ENCODE measurements around the gene RPL37A.

Gene RPL37A

GRCh38 chr2:216491793-216492596 is 6.6 kb upstream of the RPL37A start:
- DNase-seq, result no peak

GRCh38 chr2:216492597-216493333 is 5.9 kb upstream of the RPL37A start:
- DNase-seq, result no peak

DNA sequence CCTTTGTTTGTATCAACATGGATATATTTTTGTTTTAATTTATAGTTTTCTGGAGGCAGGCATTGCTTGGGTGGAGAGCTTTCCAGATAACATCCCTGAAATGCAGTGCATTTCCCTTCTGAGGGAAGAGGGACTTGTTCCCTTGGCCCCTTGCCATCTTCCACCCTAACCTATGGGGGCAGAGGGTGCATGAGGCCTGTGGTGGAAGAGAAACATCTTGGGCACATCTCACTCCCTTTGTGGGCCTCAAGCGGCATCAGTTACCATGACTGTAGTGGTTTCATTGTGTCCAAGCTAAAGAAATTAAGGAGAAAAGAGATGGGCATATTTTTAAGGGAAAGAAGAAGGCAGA is 5.3 kb upstream of the RPL37A start:
- no peak for DNase-seq

DNA sequence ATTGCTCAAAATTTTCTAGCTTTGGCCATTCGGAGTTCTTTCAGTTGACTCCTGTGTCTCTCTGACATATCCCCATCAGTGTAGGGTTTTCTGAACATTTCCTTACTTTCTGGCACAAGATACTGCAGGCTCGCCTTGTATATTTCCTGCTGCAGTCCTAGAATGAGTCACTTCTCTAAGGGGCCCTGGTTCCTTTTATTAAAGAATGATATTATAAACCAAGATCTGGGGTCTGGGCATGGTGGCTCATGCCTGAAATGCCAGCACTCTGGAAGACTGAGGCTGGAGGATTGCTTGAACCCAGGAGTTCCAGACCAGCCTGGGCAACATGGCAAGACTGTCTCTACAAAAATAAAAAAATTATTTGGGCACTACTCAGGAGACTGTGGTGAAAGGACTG is 3.0 kb upstream of the RPL37A start:
- no peak for DNase-seq

DNA sequence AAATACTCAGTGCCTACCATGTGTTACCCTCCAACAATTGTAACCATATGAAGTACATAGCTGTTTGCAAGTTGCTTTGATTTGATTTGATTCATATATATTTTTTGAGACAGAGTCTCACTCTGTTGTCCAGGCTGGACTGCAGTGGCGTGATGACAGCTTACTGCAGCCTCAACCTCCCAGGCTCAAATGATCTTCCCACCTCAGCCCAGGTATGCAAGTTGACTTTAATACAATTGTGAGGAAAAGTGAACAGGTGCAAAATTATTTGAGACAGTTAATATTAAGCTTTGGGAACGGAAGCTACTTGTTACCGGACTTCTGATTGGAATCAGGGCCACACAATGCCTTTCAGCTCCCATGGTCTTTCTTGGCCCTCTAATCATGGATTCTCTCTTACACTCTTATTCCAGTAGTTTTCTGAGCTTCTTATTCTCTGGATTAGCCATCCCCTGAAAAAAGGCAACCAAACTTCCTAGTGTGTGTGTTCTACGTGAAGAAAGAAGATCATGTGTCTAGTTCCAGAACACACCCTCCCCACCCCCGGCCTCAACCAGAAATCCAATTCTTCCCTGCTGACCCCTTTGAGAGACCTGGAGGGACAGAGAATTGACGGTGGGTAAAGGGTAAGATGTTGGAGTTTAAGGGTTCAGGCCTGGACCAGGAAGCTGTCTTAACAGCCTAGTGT is 1.1 kb upstream of the RPL37A start:
- DNase-seq, result no peak

GRCh38 chr2:216498070-216498378 is 620 bp upstream of the RPL37A start:
- no peak for DNase-seq

DNA sequence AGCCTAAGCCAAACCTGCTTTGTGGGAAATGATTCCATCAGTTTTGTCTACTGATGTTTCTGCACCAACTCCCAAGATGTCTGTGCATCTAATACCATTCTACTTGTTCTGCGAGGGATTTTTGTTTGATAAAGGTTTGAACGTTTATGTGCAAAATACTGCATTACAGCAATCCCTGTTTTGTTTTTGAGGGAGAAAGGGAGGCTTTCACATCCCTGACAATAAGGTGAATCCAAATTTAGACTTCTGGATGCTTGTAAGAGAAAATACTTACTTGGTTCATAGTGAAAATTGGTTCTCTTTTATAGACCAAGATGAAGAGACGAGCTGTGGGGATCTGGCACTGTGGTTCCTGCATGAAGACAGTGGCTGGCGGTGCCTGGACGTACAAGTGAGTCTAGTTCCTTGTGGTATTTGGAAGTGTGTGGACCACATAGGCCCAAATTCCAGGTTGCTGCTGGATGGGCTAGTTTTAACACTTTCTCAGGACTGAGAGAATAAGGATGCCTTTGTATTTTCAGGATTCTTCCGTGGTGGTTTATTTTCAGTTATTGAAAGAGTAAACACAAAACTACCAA is 1.1 kb downstream of the RPL37A start:
- no peak for DNase-seq

DNA sequence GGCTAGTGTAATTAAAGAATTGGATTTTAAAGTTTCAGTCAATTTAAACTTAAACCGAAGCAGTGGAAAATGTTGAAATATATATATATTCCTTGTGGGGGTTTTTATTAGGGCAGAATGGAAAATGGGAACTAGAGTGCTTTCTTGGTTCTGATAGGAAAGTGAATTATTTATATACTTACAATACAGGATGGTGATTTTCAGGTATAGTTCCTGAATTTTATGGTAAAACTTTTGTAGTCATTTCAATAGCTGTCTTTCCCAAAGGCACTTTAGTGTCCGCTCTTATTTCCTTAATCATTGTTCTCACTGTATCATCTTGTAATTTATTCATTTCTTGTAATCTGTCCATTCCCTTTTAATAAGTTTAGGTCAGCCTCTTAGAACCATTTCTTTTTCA is 1.9 kb downstream of the RPL37A start:
- no peak for DNase-seq

- DNase-seq, result no peak
Observed at GRCh38 chr2:216501854-216502253, 3.2 kb downstream of the RPL37A start.

DNA sequence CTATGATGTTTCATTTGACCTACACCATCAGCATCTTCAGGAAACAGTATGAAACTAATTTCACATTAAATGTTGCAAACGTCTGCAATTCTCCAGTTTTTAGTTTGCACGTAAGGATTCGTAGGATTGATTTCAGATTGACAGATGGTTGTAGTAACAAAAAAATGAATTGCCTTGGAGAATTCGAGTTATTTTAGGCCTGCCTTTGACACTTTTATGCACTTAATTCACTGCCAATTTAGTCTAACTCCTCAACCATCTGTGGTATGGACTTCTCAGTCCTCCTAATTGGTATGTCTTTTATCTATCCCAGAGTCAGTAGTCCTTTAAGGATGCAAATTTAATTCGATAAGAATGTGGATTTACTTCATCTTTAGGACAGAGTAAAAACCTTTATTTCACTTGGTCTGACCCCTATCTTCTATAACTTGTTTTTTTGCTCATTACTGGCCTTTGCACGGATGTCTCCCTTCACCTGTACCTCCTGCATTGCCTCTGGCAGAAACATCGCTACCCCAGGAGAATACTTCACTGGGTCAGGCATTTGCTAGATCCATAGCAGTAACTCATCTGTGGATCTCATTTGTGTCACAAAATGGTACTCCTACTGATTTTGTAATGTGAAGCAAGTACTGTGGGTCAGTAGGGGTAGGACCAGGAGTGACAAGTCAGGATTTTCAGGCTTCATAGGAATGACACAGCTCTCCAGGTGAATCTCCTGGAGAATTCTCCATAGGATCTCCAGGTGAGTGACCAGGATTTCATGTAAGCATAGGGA is 3.9 kb downstream of the RPL37A start:
- DNase-seq, result no peak

GRCh38 chr2:216503159-216503629 is 4.5 kb downstream of the RPL37A start:
- no peak for DNase-seq

- no peak for DNase-seq
Observed at GRCh38 chr2:216503697-216504375, 5.2 kb downstream of the RPL37A start.

DNA sequence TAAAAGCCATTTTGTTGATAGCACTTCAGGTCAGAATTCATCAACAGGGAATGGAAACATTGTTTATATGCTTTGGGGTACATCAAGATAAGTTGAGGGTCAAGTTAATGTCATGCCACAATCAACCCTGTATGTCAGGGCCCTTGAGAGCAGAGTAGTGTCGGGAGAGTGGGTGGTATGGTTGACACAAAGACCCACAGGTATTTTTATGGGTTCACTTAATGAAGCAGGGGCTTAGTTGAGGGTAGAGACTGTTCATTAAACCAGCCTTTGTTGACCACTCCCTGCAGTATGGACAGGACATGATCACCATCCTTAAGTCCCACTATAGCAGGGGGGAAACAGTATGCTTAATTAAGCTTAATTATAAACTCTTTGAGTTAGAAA is 5.7 kb downstream of the RPL37A start:
- no peak for DNase-seq

- no peak for DNase-seq
Observed at GRCh38 chr2:216505133-216506106, 6.8 kb downstream of the RPL37A start.

- no peak for DNase-seq
Observed at GRCh38 chr2:216507220-216508160, 8.8 kb downstream of the RPL37A start.

DNA sequence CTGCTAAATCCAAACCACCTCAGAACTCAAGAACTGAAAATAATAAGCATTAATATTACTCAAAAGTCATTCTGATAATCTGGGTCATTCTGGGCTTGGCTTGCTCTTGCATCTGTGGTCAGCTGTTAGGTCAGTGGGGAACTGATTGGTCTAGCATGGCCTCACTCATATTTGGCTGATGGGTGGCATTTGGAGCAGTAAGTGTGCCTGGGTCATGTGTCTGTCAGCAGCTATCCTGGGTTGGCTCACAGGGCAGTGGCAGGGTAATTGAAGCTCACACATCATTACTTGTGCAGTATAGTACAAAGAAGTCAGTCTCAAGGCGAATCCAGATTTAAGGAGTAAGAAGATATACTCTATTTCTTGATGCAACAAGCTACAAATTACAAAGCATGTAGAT is 9.6 kb downstream of the RPL37A start:
- no peak for DNase-seq

GRCh38 chr2:216516730-216517350 is 18.2 kb downstream of the RPL37A start:
- no peak for DNase-seq

DNA sequence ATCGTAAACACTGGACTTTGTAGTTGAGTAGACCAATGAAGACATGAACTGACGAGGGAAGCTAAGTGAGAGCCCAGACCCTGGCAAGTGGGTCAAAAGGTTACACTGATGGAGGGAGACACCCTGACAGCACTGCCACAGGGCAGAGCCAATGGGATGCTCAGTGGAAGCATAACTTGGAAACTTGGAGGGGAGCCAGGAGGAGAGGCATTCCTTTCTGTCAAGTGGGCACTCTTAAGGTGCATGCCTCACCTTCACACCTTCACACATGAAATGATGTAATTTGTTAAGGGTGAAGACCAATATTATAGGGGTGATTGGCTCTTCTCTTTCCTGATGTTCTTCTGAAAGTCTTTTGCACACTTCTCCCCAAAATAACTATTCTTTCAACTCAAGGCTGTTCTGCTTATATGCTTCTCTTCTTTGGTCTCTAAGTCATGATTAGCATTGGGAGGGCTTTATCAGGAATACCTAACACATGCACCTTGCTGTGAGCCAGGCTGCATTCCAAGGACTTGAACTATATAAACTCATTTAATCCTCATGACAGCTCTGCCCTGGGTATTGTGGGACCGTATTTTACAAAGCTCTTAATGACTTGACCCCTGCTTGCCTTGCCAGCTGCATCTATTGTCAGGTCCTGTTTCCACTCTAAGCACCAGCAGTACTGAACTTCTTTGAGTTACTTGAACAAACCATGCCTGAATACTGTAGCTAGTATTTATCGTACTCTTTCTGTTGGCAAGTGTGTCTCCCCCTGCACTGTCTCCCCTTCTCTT is 19.0 kb downstream of the RPL37A start:
- DNase-seq, result no peak

Data from CD4-positive, alpha-beta T cell treated with Interferon gamma for 1 hour (primary cell).